NCI-H2081 treated with DMSO at 0.1 percent for 48 hours (cell line): ENCODE results near the gene SLC39A8.

Experiments used
- DNase-seq: peaks from one replicate; lab custom pipeline; 2025; lab: John Stamatoyannopoulos, UW

SLC39A8 gene

DNA sequence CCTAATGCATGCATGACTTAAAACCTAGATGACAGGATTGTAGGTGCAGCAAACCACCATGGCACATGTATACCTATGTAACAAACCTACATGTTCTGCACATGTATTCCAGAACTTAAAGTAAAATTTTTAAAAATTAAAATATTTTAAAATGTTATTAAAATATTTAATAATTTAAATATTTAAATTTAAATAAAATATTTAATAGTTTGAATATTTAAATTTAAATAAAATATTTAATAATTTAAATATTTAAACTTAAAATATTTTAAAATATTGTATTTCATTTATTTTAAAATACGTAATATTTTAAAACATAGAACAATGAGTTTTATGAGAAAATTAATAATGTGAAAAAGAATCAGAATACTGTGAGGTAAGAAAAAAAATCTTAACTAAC lies 117.9 kb downstream of the SLC39A8 start:
- DNase-seq, result no peak

GRCh38 chr4:102223461-102223860 lies 121.8 kb downstream of the SLC39A8 start:
- no peak for DNase-seq

- DNase-seq, result no peak
Measured at GRCh38 chr4:102222838-102223409, 122.4 kb downstream of the SLC39A8 start.

DNA sequence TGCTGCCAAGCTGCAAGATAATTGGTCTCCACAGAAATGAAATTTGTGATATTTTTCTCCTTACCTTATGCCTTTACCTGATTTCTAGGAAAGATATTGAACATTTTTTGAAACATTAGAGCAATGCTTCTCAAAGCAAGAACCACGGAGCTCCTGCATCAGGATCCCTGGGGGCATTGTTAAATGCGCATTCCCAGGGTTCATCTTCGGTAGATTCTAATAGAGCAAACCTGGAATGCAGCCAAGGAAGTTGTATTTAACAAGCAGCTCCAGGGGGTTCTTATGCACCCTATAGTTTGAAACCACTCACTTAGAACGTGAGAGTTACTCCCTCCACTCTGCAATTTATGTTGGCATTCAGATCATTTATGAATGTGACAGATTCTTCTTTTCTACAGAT lies 126.2 kb downstream of the SLC39A8 start:
- DNase-seq, result no peak

DNA sequence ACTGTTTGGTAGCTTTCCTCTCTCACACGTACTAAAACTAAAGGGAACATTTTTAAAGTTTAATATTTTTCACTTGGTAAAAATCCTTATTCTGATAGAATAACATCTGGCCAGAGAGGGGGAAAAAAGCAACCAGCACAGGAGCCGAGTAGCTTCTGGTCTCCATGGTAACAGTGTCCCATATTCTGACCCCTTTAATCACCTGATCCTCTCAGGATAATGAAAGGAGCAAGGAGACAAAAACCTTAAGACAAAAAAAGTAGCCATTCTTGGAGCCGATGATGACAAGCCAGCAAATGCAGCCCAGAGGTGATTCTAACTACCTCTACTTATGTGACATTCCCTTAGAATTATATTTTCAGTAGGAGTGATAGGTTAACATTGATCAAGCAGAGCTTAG lies 126.6 kb downstream of the SLC39A8 start:
- no peak for DNase-seq

DNA sequence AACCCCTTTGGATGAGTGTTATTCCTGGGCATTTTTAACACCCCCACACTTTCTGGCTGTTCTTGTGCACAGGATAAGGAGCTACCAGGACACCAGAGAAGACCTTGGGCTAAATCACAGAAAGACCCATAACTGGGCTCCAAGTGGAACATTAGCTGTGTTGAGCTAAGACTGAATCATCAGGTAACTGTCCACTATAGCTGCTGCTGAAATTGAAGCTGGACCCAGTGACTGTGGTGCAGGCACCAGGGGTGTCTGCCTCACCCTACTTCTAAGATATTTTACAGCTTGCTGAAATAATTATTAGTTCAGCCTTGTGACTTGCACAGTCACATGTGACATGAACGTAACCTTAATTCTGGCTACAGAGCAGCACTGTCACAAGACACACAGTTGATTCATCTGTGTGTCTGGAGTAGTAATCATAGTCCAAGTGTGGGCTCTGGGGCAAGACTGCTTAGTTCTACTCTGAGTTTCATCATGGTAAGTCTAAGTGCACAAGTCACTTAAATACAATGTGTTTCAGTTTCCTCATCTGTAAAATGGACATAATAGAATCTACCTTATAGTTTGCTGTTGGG lies 127.4 kb downstream of the SLC39A8 start:
- no peak for DNase-seq

- DNase-seq, result no peak
Measured at GRCh38 chr4:102217345-102217744, 127.9 kb downstream of the SLC39A8 start.

GRCh38 chr4:102216666-102217065 lies 128.6 kb downstream of the SLC39A8 start:
- no peak for DNase-seq

DNA sequence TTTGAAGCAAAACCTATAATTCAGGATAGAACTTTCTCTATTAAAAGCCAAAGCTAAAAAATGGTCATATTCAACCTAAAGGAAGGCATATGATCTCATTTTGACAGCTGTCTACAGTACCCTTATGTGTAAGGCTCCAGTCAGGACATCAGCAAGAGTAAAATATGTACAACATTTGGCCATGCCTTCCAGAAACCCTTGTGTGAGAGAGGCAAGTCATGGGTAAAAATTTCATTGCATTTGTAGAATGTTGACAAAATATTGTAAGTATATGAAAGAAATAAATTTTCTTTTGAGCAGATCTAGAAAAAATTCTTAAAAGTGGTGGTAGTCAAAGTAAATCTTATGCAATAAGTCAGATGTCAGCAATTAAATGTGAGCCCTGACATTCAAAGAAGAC lies 132.3 kb downstream of the SLC39A8 start:
- DNase-seq, result no peak
